Retinal pigment epithelial cell (primary cell): ENCODE measurements around the gene ZNF521.

Source experiments
- DNase-seq: peaks from one replicate; pipeline ENCODE4 v3.0.0-alpha.2; 2010; ENCODE audit warnings: low read depth
- H3K4me3 ChIP-seq: 2 replicates; pipeline ENCODE4 v1.5.1; 2011; ENCODE audit warnings: mild to moderate bottlenecking, low read length, control low read depth, moderate library complexity
- CTCF ChIP-seq: conservative IDR thresholded peaks from 2 replicates; pipeline ENCODE4 v1.5.1; 2011; ENCODE audit warnings: low read depth, low read length, control low read depth, inconsistent platforms

Gene ZNF521

DNA sequence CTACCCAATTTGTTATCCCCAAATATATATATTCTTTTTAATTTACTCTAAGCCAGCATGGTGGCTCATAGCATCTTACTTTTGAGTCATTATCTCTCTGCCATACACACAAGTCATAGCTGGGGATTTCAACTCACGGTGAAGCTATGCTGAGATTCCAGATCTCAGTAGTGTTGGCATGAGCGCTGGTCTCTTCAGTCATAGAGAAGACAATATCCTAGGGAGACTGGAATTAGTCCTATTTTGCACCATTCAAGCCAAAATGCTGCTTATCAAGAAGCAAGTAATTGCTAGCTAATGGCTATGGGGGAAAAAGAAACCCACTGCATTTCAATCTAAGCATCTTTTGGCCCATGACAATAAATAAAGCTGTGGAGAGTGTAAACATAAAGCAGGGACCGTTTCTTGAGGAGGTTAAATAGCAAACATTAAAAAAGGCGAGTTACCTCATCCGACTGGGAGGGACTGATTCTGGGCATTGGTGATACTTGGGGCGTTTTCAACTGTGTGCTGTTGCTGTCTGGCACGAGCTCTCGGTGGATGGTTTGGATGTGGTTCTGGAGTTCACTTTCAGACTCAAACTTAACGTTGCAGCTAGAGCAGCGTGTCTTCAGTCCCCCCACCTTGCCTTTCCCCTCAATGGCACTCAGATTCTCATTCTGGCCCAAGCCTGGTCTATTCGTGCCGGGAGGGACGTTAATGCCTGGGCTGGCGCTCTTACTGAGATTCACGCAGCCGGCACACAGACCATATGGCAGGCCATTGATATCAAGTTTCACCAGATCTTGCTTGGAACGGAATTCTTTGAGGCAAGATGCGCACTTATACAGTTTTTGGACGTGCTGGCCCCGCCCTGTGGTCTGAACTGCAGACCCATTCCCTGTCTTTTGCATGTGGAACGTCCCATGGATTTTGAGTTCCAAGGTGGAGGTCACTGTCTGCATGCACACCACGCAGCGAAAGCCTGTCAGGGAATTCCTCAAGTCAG is 127.8 kb downstream of the ZNF521 start:
- H3K4me3 ChIP-seq, result no peak overlapping the region
- TF ChIP-seq CTCF, result no peak
- DNase-seq, result no peak

- H3K4me3 ChIP-seq, result no peak overlapping the region
- no peak for DNase-seq
- TF ChIP-seq CTCF, result no peak
These were observed 128.8 kb downstream of the ZNF521 start for GRCh38 chr18:25223211-25223610.

- H3K4me3 ChIP-seq, result no peak overlapping the region
- DNase-seq, result no peak
- no peak for TF ChIP-seq CTCF
These were observed 129.3 kb downstream of the ZNF521 start for GRCh38 chr18:25222648-25223047.

DNA sequence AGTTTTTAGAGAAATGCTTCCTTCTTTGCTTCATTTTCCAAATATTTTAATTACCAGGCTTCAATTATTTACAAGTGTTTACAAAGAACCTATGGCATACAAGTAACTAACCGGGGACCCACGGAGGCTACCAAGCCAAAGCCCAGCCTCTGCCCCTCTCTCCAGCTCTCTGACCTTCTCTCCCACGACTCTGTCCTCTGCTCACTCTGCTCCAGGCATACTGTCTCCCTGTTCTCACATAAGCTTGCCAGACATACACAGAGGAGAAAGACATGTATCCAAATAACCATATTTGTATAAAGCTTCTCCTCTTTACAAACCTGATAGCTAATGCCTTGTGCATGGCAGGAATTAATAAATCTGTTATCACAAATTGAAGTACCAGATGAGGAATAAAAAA is 141.3 kb downstream of the ZNF521 start:
- TF ChIP-seq CTCF, result no peak
- no peak for DNase-seq

DNA sequence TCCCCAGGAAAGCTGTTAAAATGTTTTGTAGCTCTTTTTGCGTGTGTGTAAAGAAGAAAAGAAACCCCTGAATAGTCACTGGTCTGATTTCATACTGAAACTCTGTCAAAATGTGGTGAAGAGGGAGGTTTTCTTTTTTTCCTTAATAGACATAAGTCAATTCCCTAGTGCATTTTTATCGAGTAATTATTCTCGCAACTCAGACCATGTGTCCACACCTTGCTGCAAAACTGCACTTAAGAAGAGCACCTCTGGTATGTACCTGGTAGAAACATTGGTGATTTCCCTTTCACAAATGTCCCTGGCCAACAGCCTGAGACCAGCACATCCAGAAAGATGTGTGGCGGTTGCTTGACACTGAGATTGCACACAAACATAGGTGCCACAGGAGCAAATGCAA is 159.9 kb downstream of the ZNF521 start:
- no peak for TF ChIP-seq CTCF
- no peak overlapping the region for H3K4me3 ChIP-seq

More for the DNA sequence above, 141.3 kb downstream of the ZNF521 start:
- H3K4me3 ChIP-seq, result no peak overlapping the region

DNA sequence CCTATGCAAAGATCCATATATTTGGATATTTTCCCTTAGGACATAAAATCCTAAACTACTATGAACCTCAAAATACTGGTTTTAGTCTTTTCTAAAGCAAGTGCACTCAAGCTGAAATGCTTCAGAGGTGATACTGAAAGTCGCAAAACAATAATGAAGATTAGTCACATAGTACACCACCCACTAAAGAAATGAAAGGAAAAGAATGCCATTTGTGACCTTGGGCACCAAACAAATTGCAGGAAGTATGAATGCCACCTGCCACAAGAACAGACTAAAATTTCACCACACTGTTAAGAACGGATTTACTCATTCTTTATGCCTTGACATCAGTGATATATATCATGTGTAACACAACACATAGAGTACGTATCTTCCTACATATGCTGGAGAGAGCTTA is 161.5 kb downstream of the ZNF521 start:
- DNase-seq, result no peak
- TF ChIP-seq CTCF, result no peak
- H3K4me3 ChIP-seq, result no peak overlapping the region

More for the DNA sequence above, 159.9 kb downstream of the ZNF521 start:
- no peak for DNase-seq

GRCh38 chr18:25189391-25190185 is 162.4 kb downstream of the ZNF521 start:
- no peak overlapping the region for H3K4me3 ChIP-seq
- no peak for DNase-seq
- TF ChIP-seq CTCF, result no peak
